Effector CD4-positive, alpha-beta T cell (primary cell): ENCODE data around the gene SLC9A3.

Experiments
- DNase-seq: peaks from one replicate; pipeline ENCODE4 v3.0.0-alpha.2; 2020

The SLC9A3 gene

DNA sequence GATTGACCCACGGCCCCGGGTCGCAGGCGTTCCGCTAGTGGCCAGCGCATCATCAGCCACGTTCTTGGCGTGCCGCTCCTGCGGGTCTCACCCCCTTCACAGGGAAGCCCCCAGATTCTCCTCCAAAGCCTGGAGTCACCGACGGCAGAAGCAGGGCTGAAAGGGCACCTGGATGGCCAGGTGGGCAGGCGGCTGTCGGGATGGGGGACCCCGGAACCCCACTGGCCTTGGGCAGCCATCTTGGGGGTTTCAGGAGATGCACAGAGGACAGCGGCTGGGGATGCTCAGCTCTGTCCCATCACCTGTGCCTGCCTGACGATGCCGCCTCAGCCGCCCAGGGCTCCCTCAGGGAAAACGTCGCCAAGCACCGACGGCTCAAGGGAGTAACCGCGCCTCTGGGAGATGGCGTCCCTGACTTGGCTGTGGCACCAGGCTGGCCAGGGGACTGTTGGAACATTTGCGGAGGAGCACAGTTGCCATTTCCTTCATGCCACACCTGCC lies 14.1 kb upstream of the SLC9A3 start:
- DNase-seq = no peak

DNA sequence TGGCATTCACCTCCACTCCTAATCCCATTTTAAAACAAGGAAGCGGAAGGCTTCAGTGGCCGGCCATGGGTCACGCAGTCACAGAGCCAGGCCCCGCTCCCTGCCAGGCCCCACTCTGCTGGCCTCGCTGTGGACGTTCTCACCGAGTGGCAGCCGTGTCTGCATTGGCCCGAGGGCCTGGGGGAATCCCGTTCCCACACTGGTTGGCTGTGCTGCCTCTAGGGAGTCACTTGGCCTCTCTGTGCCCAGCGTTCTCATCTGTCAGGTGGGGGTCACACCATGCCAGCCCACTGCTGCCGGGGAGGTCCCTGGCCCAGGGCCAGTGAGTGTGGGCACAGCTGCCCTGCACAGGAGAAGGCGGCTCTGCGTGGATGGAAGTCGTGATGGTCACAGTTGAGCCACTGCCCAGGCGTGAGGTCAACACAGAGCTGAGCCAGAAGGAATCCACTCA lies 13.4 kb upstream of the SLC9A3 start:
- DNase-seq = no peak

DNA sequence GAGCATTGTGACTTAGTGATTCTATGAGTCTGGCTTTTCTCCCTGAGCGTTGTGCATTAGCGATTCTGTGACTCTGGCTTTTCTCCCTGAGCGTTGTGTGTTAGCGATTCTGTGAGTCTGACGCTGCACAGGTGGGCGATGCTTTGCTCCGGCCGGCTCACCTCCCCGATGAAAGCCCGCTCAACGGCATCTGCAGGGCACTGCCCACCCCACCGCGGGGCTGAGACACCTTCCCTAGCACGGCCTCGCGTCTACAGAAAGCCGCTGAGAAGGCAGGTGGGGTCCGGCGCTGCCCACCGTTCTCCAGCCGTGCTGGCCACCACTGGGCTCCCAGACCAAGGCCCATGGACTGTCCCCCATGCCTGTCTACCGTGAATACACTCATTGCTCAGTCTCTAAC lies 12.8 kb upstream of the SLC9A3 start:
- no peak for DNase-seq

DNA sequence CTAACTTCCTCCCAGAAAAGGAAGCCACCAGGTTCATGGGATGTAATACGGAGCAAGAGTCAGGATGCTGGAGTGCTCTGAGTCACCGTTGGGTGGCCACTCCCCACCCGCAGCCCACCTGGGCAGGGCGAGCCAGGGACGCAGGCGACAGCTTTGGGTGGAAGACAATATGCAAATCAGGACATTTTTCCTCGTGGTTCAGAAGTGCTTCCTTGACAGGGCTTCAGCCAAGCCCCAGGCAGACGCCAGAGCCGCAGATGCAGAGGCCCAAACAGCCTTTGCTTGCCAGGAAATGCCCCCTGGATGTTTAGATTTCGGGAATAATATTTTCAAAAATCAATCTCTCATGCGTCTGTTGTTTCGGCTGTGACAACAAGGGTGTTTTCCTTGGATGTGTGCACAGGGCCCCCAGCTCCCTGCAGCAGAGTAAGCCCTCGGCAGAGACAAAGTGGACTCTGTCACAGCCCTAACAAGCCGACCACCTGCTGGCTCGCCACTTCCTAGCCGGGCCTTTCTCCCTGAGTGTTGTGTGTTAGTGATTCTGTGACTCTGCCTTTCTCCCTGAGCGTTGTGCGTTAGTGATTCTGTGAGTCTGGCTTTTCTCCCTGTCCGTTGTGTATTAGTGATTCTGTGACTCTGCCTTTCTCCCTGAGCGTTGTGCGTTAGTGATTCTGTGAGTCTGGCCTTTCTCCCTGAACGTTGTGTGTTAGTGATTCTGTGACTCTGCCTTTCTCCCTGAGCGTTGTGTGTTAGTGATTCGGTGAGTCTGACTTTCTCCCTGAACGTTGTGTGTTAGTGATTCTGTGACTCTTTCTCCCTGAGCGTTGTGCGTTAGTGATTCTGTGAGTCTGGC lies 11.8 kb upstream of the SLC9A3 start:
- no peak for DNase-seq

DNA sequence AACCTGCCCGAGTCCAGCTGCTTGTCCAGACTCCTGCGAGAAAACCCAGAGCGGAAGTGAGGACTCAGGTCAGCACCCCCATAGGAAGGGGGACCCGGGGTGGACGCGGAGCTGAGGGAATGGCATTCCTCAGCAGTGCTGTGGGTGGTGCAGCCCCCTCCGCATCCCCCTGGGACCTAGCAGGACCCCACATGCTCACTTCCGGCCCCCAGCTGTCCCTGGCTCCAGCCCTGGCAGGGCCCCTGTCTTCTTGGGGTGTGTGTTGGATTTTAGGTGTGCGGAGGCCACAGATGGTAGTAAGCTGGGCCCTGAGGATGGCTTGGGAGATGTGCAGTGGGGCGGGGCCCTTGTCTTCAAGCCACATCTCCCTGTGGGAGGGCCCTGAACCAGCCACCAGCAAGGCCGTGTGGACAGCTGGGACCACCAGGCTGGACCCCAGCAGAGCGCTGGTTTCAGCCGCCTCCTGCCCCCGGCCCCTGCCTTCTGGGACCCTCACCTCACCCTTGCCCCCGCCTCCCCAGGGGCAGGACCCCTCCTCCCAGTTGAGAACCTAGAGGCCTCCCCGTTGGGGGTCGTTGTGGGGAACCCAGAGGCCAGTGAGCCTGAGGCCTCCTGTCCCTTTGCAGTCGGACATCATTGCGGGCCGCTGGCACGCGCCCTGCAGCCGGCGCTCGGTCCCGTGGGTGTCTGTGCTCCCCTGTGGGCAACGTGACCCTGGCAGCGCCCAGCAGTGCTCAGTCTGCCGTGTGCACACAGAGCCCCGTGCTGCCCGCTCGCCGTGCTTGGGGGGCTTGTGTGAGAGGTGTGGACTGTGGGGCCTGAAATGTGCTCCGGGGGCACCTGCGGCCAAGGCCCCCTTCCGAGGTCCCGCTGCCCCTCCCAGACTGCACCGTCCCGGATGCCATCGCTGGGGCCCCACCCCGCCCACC lies 10.8 kb upstream of the SLC9A3 start:
- no peak for DNase-seq

DNA sequence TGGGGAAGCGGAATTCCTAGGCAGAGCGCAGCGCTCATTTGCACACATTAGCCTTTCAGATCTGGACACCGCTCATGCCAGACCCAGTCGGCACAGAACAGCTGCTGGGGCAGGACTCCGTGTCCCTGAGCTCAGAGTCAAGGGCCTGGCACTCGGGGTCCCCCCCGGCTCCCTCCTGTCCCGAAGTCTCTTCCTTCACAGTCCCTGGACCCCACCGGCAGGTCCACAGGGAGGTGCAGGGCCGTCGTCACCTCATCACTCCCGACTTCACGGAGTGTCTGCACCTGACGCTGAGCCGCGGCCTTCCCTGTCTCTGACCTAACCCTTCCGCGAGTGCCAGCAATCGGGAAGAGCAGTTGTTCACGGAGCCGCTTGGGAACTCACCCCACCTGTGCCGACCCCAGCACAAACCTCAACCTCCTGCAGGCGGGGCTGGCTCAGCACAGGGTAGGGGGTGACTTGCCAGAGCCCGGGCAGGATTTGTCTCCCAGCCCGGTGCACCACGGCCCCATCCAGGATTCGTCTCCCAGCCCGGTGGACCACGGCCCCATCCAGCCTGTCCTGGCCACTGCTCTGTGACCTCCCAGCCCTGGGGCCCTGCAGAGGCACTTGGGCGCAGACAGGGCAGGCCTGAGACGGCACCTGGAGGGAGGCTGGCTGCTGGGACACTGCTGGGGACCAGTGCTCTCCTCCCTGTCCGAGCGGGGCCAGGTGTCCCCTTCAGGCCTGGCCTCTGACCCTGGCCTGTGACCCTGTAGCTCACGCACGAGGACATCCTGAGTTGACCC lies 9.9 kb upstream of the SLC9A3 start:
- no peak for DNase-seq

DNA sequence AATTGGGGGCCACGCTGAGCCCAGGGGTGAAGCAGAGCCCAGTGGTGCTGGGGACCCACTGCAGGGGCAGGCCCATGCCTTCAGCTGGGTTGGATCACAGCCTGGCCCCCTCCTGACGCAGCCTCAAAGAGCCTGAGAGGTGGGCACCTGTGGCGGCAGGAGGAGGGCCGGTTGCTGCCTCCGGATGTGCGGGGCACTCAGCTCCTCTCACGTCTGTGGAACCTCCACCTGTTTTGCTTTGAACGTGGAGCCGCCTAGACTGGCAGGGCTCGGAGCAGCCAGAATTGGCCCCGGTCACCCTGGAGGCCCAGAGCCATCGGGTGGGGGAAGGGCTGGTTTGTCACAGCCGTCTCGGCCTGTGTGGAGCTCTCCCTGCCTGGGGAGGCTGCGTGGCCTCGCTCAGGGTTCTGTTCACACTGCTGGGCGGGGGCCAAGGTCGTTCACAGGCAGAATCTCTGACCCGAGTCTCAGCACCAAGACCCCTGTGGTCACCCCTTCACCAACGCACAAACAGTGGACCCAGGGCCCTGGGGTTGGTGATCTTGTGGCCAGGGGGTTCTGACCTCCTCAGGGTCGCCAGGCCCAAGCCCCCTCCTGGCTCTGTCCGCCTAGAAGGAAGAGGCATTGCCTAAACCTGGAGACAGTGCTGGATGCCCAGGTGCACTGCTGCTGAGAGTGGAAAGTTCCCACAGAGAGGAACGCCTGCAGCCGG lies 9.2 kb upstream of the SLC9A3 start:
- DNase-seq = no peak

DNA sequence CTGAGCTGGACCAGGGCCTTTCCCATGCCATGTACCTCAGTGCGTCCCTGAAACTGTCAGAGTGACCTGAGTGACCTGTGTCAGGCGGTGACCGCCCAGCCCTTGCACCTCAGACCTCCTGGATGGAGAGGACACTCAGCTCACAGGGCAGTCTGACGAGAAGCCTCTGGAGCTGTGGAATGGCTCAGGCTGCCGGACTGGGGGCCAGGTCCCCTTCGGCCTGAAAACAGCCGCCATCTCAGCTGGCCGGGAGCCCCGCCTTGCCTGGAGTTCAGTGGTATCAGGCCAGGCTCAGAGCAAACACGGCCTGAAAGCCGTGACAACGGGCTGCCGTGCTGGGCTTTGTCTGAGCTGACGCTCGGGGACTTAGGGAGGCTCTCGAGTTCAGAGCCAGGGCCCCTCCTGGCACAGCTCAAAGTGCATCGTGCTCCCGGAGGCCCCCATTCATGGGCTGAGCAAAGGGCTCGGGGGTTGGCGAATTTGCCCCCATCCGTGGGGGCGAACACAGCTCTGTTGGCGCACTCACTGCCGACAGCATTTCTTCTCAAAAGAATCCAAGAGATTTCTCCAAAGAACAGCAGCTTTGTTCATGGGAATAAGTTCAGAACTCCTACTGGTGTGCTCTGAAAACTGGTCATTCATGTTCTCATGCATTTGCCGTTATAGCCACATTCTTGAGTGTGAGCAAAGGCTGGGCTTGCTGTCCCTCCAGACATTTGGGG lies 8.4 kb upstream of the SLC9A3 start:
- no peak for DNase-seq

DNA sequence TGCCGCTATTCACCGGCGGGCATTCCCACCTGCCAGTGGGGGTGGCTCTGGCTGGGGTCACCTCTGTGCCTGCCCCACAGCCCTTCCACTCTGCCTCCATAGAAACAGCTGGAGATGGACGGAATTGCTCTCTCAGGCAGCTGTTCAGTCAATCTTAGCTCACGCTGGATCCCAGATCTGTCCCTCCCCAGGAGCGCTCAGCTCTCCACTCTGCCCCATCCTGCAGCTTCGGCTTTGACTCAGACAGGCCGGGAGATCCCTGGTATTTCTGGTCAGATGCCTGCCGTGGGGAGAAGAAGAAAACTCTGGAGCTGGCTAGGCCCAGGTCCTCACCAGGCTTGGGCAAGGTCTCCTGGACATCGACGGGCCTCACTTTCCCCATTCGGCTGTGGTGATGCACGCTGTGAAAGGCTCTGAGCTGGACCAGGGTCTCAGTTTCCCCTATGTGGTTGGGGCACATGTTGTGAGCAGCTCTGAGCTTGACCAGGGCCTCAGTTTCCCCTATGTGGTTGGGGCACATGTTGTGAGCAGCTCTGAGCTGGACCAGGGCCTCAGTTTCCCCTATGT lies 7.6 kb upstream of the SLC9A3 start:
- no peak for DNase-seq

DNA sequence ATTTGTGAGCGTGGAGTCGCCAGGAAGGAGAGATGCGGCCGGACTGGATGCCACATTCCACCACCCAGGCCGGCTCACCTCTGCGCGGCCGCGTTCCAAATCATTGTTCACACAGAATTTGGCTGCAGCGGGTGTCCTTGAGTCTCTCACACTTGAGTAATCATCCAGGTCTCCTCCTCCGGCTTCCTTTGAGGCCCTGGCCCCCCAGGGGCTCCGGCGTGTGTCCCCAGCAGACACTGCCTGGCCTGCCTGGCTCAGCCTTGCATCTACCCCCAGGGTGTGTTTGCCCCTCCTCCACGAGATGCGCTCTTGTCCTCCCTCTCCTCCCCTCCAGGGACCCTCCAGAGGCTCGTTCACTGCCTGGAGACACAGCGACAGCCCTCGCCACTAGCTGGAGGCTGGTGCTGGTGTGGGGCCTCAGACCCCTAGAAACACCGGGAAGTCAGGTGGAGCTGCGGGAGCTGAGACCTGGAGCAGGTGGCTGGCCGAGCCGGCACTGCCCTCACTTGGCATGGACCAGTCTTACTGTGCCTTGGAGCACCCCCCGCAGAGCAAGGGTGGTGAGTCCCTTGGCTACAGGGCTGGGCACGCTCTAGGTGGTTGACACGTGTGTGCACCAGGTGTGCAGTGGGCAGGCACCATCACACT lies 7.0 kb upstream of the SLC9A3 start:
- DNase-seq = no peak

DNA sequence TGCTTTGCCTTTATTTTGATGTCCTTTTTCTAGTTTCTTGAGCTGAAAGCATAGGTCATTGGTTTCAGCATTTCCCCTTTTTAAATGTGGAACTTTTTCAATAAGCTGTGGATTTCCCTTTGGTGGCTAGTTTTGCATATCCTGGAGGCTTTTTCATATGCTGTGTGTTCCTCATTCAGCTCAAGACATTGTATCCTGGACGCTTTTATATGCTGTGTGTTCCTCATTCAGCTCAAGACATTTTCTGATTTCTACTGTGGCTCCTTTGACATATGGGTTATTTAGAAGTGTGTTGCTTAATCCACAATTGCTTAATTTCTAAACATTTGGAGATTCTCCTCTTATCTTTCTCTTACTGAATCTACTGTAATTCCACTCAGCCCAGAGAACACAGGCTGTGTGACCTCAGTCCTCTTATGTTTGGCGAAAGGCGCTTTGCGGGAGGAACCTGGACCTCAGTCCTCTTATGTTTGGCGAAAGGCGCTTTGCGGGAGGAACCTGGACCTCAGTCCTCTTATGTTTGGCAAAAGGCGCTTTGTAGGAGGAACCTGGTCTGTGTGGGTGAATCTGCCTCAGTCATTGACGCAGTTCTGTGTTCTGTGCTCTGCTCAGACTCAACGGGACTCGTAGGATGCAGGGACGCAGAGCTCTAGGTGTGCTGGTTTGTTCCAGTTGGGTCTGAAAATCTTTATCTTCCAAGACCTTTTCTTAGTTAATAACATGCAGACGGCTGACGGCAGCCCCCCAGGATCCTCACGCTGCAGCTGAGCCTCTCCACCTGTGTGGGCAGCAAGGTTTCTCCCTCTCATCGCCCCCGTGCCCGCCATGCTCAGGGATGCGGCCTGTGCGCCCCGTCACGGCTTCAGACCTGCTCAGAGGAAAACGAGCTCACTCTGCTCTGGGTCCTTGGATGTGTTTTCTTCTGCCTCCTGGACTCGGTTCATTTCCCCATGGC lies 6.0 kb upstream of the SLC9A3 start:
- DNase-seq = no peak

DNA sequence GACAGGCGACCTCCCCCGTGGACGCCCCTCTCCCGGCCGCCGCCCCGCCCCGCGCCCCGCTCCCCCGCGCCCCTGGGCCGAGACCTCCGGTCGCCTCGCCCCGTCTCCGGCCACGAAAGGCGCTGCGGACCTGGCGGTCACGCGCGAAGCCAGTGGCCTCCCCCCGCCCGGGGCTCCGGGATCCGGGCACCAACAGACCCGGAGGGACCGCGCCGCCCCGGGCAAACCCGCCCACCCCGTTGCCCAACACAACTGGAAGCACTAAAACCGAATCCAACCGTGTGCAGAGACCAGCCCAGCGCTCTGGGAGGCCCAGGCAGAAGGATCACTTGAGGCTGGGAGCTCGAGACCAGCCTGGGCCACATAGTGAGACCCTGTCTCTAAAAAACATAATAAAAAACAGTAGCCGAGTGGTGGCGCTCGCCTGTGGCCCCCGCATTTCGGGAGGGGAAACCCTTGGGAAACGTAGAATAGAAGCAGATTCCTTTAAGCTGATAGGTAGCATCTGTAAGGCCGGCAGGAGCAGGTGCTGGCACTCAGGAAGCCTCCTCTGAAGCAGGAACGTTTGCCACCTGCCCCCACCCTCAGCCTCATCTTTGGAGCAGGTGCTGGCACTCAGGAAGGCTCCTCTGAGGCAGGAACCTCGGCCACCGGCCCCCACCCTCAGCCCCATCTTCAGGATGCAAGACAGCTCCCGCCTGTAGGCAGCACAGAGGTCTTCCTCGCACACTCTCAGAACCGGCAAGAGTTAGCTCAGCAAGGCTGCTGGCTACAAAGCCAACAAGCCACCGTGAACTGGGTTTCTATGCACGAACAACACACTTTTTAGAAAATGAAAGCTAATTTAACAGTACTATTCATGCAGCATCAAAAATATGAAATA lies 4.6 kb upstream of the SLC9A3 start:
- DNase-seq = no peak

DNA sequence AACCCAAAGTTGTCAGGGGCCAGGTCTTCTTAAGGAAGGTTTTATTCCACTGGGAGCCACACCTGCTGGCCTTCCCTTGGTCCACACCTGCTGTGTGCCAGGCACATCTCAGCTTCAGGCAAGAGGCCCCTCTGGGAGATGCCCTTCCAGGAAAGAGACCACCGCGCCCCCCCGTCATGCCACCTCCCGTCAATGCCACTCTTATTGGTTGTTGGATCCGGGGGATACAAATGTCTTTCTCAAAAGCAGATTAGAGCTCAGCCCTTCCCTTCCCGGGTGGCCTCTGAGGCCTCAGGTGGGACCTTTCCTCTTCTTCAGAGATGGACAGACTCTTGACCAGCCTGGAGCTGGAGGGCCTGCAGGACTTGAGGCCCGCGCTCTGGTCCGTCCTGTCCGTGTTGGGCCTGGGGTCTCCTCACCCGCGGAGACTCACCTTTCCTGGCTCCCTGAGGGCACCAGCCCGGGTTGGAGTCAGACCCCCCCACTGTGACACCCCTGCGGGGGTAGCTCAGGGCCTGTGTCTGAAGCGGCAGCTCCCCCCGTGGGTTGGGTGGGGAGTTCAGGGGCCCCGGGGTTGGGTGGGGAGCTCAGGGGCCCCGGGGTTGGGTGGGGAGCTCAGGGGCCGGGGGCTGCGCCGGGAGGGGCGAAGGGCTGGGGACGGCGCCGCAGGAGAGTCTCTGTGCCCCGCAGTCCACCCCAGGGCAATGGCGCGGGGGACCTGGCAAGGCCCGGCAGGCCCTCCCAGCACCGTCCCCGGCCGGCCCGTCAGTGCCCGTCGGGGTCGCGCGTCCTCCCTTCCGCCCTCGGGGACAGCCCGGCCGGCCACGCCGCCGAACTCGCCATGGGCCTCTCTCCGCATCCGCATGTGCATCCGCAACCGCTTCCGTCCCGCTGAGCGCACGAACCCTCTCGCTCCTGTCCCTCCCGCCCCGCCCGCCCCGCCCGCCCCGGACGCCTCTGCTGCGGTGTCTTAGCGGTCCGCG lies 3.7 kb upstream of the SLC9A3 start:
- no peak for DNase-seq

DNA sequence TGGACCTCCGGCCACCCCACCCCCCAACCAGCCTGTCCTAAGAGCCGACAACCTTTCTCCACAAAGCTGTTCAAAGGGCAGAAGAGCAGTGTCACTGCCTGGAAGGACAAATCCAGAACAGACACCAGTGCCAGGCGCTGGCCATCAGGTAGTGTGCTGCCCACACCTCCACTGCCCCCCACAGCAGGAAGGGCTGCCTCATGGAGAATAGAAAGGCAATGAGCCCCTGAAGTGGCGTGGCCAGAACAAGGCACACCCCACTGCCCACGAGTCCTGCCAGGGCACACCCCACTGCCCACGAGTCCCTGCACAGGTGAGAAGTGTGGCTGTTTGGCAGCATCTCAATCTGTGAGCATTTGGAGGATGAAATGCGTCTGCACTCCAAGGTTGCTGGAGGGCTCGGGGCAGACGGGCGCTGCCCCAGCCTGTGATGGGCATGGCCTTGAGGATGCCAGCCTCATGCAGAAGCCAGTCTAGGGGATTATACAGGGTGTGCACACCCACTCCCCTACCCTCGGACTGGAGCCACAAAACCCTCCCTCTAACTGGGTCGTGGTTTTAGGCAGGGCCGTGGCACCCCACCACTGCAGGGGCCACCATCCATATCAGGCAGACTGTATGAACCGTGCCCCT lies 2.3 kb upstream of the SLC9A3 start:
- DNase-seq = no peak

DNA sequence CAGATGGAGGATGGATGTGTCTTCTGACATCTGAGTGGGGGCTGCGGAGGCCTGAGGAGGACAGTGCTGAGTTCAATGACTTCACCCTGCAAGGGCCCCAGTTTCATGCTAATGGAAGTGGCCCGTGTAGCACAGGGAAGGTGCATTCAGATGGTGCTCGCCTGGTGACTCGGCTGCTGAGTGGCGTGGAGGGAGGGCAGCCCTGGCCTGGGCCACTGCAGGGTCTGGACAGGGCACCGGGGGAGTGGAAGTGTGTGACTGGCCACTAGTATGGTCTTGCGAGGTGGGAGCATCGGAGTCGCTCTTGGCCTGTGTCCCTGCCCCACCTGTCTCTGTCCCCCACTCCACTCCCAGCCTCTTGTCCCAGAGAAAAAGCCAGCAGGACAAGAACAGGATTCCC lies 1.7 kb upstream of the SLC9A3 start:
- DNase-seq = no peak

DNA sequence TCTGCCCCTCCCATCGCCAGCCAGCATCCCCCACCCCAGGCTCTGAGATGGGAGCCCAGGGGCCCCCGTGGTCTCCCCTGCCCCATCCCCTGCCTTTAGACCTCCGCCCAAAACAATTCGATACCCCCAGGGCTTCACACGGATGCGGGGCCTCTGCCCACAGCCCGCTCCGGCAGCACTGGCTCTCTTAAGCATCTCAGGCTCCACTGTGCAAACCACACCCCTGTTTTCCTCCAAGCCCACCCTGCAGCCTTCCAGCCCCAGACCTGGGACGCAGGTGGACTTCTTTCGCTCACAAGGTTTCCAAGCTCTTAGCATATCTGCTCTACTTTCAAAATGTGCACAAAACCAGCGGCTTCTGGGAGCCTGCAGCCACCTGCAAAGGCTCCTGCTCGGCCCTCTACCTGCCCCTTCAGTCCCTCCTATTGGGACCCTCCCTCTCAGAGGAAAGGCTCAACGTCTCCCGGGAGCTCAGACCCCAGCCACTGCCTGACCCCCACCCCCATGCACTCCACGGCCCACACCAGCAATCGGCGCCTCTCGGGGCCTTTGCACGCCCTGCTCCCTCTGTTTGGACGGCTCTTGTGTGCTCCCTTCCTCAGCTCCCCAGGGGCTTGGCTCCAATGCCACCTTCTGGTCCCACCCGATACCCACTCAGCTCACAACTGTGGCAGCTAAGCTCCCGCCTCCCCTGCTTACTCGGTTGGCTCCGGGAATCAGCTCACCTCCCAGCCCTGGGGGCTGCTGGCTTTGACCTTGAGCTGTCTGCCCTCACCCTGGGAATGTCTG lies 918 bp upstream of the SLC9A3 start:
- DNase-seq = no peak
